GM19397 (cell line): Measurements from ENCODE around the gene SLC25A12.
"Not testable (repeated sequence)": the region's sequence is repeated elsewhere in the genome, so short reads cannot be mapped to it uniquely, and the experiment has no call there.

Source experiments
- ATAC-seq: cut with Tn5 transposase; IDR thresholded peaks from one replicate; pipeline ENCODE4 v1.9.1; 2021; ENCODE audit warnings: mild to moderate bottlenecking, moderate library complexity; ENCODE audit not compliant: unreplicated experiment

SLC25A12 gene

GRCh38 chr2:171830039-171830438 lies 64.0 kb downstream of the SLC25A12 start:
- ATAC-seq = no peak

- no peak for ATAC-seq
These were observed 70.0 kb downstream of the SLC25A12 start for GRCh38 chr2:171824086-171824485.

GRCh38 chr2:171822525-171823322 lies 71.3 kb downstream of the SLC25A12 start:
- ATAC-seq = no peak

GRCh38 chr2:171819453-171819852 lies 74.6 kb downstream of the SLC25A12 start:
- no peak for ATAC-seq

GRCh38 chr2:171814883-171815282 lies 79.2 kb downstream of the SLC25A12 start:
- no peak for ATAC-seq

GRCh38 chr2:171814174-171814573 lies 79.9 kb downstream of the SLC25A12 start:
- ATAC-seq = no peak

- no peak for ATAC-seq
These were observed 80.3 kb downstream of the SLC25A12 start for GRCh38 chr2:171813729-171814128.

GRCh38 chr2:171813126-171813525 lies 80.9 kb downstream of the SLC25A12 start:
- no peak for ATAC-seq

GRCh38 chr2:171811245-171811628 lies 82.8 kb downstream of the SLC25A12 start:
- no peak for ATAC-seq

- no peak for ATAC-seq
These were observed 83.4 kb downstream of the SLC25A12 start for GRCh38 chr2:171810422-171811244.

GRCh38 chr2:171808885-171809284 lies 85.2 kb downstream of the SLC25A12 start:
- ATAC-seq = not testable (repeated sequence)

- ATAC-seq = no peak
These were observed 86.1 kb downstream of the SLC25A12 start for GRCh38 chr2:171807831-171808393.

- no peak for ATAC-seq
These were observed 86.9 kb downstream of the SLC25A12 start for GRCh38 chr2:171807119-171807518.

- no peak for ATAC-seq
These were observed 89.6 kb downstream of the SLC25A12 start for GRCh38 chr2:171804456-171804855.

GRCh38 chr2:171803757-171804156 lies 90.3 kb downstream of the SLC25A12 start:
- no peak for ATAC-seq

GRCh38 chr2:171800639-171801038 lies 93.4 kb downstream of the SLC25A12 start:
- ATAC-seq = no peak

- no peak for ATAC-seq
These were observed 95.8 kb downstream of the SLC25A12 start for GRCh38 chr2:171798156-171798820.

- no peak for ATAC-seq
These were observed 99.1 kb downstream of the SLC25A12 start for GRCh38 chr2:171794918-171795317.

- ATAC-seq = no peak
These were observed 100.1 kb downstream of the SLC25A12 start for GRCh38 chr2:171793691-171794678.
